GM23338 (cell line): ENCODE data around the gene ZBTB39. TPM values are rescaled to one million over a fixed set of nuclear protein-coding genes. Genes with fewer than 3 reads are reported as not detected.
A peak's percentile ranks its signal among the peaks of the same experiment; 100 is the strongest.

Experiments used
- ATAC-seq: fragments of 200-7000 bp; cut with Tn5 transposase; 3 replicates; pipeline ENCODE4 v1.9.1; 2020
- DNase-seq: peaks from one replicate; pipeline ENCODE4 v3.0.0-alpha.2; 2015; ENCODE audit warnings: low spot score
- H2AFZ ChIP-seq: fragments of 200-600 bp; sonication (generic); 2 replicates; pipeline ENCODE4 v1.8.0; 2016; ENCODE audit warnings: antibody characterized with exemption, mild to moderate bottlenecking, moderate library complexity
- H3F3A ChIP-seq: fragments of 200-600 bp; sonication (generic); replicated peaks from 2 replicates; pipeline ENCODE4 v1.8.0; 2017; ENCODE audit warnings: antibody characterized with exemption, mixed run types, low read depth
- H3K27ac ChIP-seq: fragments of 200-600 bp; sonication (generic); 2 replicates; pipeline ENCODE4 v1.6.1; 2016; ENCODE audit warnings: low read depth
- H3K27me3 ChIP-seq: fragments of 200-600 bp; sonication (generic); 2 replicates; pipeline ENCODE4 v1.8.0; 2016; ENCODE audit warnings: mild to moderate bottlenecking, mixed run types, moderate library complexity; ENCODE audit not compliant: insufficient read depth
- H3K36me3 ChIP-seq: fragments of 200-600 bp; sonication (generic); 2 replicates; pipeline ENCODE4 v1.8.0; 2016; ENCODE audit warnings: mild to moderate bottlenecking; ENCODE audit not compliant: insufficient read depth
- H3K4me1 ChIP-seq: fragments of 200-600 bp; sonication (generic); 2 replicates; pipeline ENCODE4 v1.8.0; 2016; ENCODE audit warnings: mild to moderate bottlenecking, moderate library complexity; ENCODE audit not compliant: insufficient read depth
- H3K4me2 ChIP-seq: fragments of 200-600 bp; sonication (generic); 2 replicates; pipeline ENCODE4 v1.7.1; 2017; ENCODE audit warnings: mixed run types
- H3K4me3 ChIP-seq: fragments of 200-600 bp; sonication (generic); 2 replicates; pipeline ENCODE4 v1.6.1; 2016; ENCODE audit warnings: mixed run types
- H3K79me2 ChIP-seq: fragments of 200-600 bp; sonication (generic); replicated peaks from 2 replicates; pipeline ENCODE4 v1.8.0; 2017; ENCODE audit warnings: mild to moderate bottlenecking; ENCODE audit not compliant: insufficient read depth
- H3K9me2 ChIP-seq: fragments of 200-600 bp; sonication (generic); 2 replicates; pipeline ENCODE4 v1.8.0; 2017; ENCODE audit not compliant: insufficient read depth
- H4K20me1 ChIP-seq: fragments of 200-600 bp; sonication (generic); replicated peaks from 2 replicates; pipeline ENCODE4 v1.8.0; 2017; ENCODE audit warnings: mild to moderate bottlenecking; ENCODE audit not compliant: insufficient read depth
- H3K27ac Mint-ChIP-seq: 2 replicates; pipeline ENCODE4 v1.8.0; 2020; ENCODE audit warnings: inconsistent platforms, mild to moderate bottlenecking, moderate library complexity, mixed read lengths
- H3K27me3 Mint-ChIP-seq: 3 replicates; pipeline ENCODE4 v1.8.0; 2022; ENCODE audit warnings: low read depth, mild to moderate bottlenecking, moderate library complexity, mixed read lengths, inconsistent platforms; ENCODE audit not compliant: insufficient read depth, poor library complexity
- H3K36me3 Mint-ChIP-seq: 3 replicates; pipeline ENCODE4 v1.8.0; 2021; ENCODE audit warnings: low read depth, mild to moderate bottlenecking, inconsistent platforms, moderate library complexity, mixed read lengths
- H3K4me1 Mint-ChIP-seq: 3 replicates; pipeline ENCODE4 v1.8.0; 2020; ENCODE audit warnings: mild to moderate bottlenecking, inconsistent platforms, mixed read lengths
- H3K4me3 Mint-ChIP-seq: 3 replicates; pipeline ENCODE4 v1.8.0; 2021; ENCODE audit warnings: moderate library complexity, mild to moderate bottlenecking, inconsistent platforms, mixed read lengths
- H3K9me3 Mint-ChIP-seq: 3 replicates; pipeline ENCODE4 v1.8.0; 2020; ENCODE audit warnings: moderate library complexity, mild to moderate bottlenecking, inconsistent platforms, mixed read lengths
- CREB1 ChIP-seq: fragments of 250-450 bp; sonication (Bioruptor Pico); IDR thresholded peaks from 2 replicates; pipeline ENCODE4 v1.5.0; 2020; ENCODE audit warnings: low read depth, mild to moderate bottlenecking, moderate library complexity
- ETS1 ChIP-seq: IDR thresholded peaks from 2 replicates; pipeline ENCODE4 v1.6.1; 2016; ENCODE audit warnings: antibody characterized with exemption
- EZH2 ChIP-seq: fragments of 200-600 bp; sonication (generic); IDR thresholded peaks from one replicate; pipeline ENCODE4 v1.8.0; 2017; ENCODE audit warnings: antibody characterized with exemption, mild to moderate bottlenecking, low read depth; ENCODE audit not compliant: unreplicated experiment
- EZH2phosphoT487 ChIP-seq: fragments of 200-600 bp; sonication (generic); IDR thresholded peaks from one replicate; pipeline ENCODE4 v1.8.1; 2018; ENCODE audit warnings: antibody characterized with exemption; ENCODE audit not compliant: unreplicated experiment
- NANOG ChIP-seq: IDR thresholded peaks from 2 replicates; pipeline ENCODE4 v1.6.1; 2016; ENCODE audit warnings: antibody characterized with exemption, borderline replicate concordance
- POLR2AphosphoS5 ChIP-seq: IDR thresholded peaks from 2 replicates; pipeline ENCODE4 v1.6.1; 2016; ENCODE audit warnings: antibody characterized with exemption, low read depth
- REST ChIP-seq: IDR thresholded peaks from one replicate; pipeline ENCODE4 v1.6.1; 2018; ENCODE audit warnings: antibody characterized with exemption; ENCODE audit not compliant: unreplicated experiment
- STAT1 ChIP-seq: IDR thresholded peaks from one replicate; pipeline ENCODE4 v1.6.1; 2016; ENCODE audit warnings: antibody characterized with exemption; ENCODE audit not compliant: unreplicated experiment
- ZNF114 ChIP-seq: fragments of 250-450 bp; sonication (Bioruptor Pico); IDR thresholded peaks from 2 replicates; pipeline ENCODE4 v1.5.0; 2020; ENCODE audit warnings: mild to moderate bottlenecking, moderate library complexity
- ZNF331 ChIP-seq: fragments of 250-450 bp; sonication (Bioruptor Pico); IDR thresholded peaks from 2 replicates; pipeline ENCODE4 v1.5.0; 2020; ENCODE audit warnings: low read depth, mild to moderate bottlenecking, moderate library complexity
- ZNF462 ChIP-seq: fragments of 250-450 bp; sonication (Bioruptor Pico); IDR thresholded peaks from 2 replicates; pipeline ENCODE4 v1.5.0; 2020; ENCODE audit warnings: mild to moderate bottlenecking, moderate library complexity
- polyA plus RNA-seq: library from polyadenylated mRNA; unstranded; fragments of >200 nt; fragmentation: Nextera tagmentation; extraction: Ambion mirVana; gene quantifications from 2 replicates; pipeline ENCODE4 v1.2.1, GENCODE V29; 2016
- total RNA-seq: library from RNA; depleted of rRNA; stranded (reverse); fragments of >200 nt; shearing (Covaris generic); gene quantifications from 2 replicates; pipeline ENCODE4 v1.2.3, GENCODE V29; 2014

The ZBTB39 gene
- total and polyA plus RNA-seq, 2 experiments from 2014 or later, result 6.6 to 26.7 TPM

- ATAC-seq, result peak; percentile 72
- DNase-seq, result peak; percentile 57
- no peaks in the 10 kb centered on the region for H3F3A ChIP-seq
- H3K9me2 ChIP-seq, result no peaks in the 10 kb centered on the region
- no peaks in the 10 kb centered on the region for H3K27me3 ChIP-seq
- H3K27ac ChIP-seq, result no peak overlapping the region; the same call in 1 of the 2 replicates
- H3K36me3 ChIP-seq, result no peaks in the 10 kb centered on the region
- no peak overlapping the region for H3K4me3 Mint-ChIP-seq
- no peak for TF ChIP-seq ZNF114 (CRISPR knock-in tag)
- TF ChIP-seq ZNF331 (CRISPR knock-in tag), result no peak
- TF ChIP-seq EZH2phosphoT487, result no peak
- no peak for TF ChIP-seq REST
- no peak for TF ChIP-seq CREB1 (CRISPR knock-in tag)
- TF ChIP-seq POLR2AphosphoS5, result no peak
- no peak for TF ChIP-seq ZNF462
- TF ChIP-seq EZH2, result no peak
- no peak for TF ChIP-seq NANOG
- TF ChIP-seq STAT1, result no peak
- no peak for TF ChIP-seq ETS1
- no peaks in the 10 kb centered on the region for H3K9me3 Mint-ChIP-seq
- no peak overlapping the region for H3K4me3 ChIP-seq
- H3K79me2 ChIP-seq, result no peaks in the 10 kb centered on the region
- H3K4me2 ChIP-seq, result peak overlapping the region; percentile 51; the same call in 1 of the 2 replicates
- no peaks in the 10 kb centered on the region for H3K36me3 Mint-ChIP-seq
- H3K27ac Mint-ChIP-seq, result no peak overlapping the region
- H3K4me1 Mint-ChIP-seq, result peaks cover 16% of the 10 kb centered on the region
- no peaks in the 10 kb centered on the region for H4K20me1 ChIP-seq
- peak overlapping the region; percentile 4; the same call in 1 of the 2 replicates for H2AFZ ChIP-seq
- peaks cover 10% of the 10 kb centered on the region for H3K4me1 ChIP-seq
- peaks cover 10% of the 10 kb centered on the region for H3K27me3 Mint-ChIP-seq
Observed at GRCh38 chr12:56988207-56988739, 18.1 kb downstream of the ZBTB39 start.
